CD14-positive monocyte (primary cell): ENCODE measurements around the gene SPATA31E1. TPM values are rescaled to one million over a fixed set of nuclear protein-coding genes. Genes with fewer than 3 reads are reported as not detected.

Experiments used
- DNase-seq, 3 donors: peaks; one replicate each; pipeline ENCODE4 v3.0.0-alpha.2; 2011 to 2022
- H2AFZ ChIP-seq: 2 replicates; pipeline ENCODE4 v1.6.0; 2012; ENCODE audit warnings: mild to moderate bottlenecking, low read depth, low read length, inconsistent platforms; ENCODE audit not compliant: insufficient read depth, poor library complexity, severe bottlenecking
- H3K27ac ChIP-seq, 2 donors: 1 replicate in 1 of 2; 2 replicates in 1 of 2; pipeline ENCODE4 v1.5.1; 2012 to 2013; ENCODE audit warnings: low read length in 2 of 2, control low read depth in 1 of 2, inconsistent platforms in 1 of 2, low read depth in 1 of 2, mild to moderate bottlenecking in 1 of 2
- H3K27me3 ChIP-seq, 2 donors: one replicate each; pipeline versions ENCODE4 v1.6.0 to v1.6.1; 2011 to 2013; ENCODE audit warnings: low read length in 2 of 2; ENCODE audit not compliant: control insufficient read depth in 2 of 2, insufficient read depth in 2 of 2
- H3K36me3 ChIP-seq, 2 donors: replicated peaks in 1 of 2; 1 replicate in 1 of 2; 2 replicates in 1 of 2; pipeline versions ENCODE4 v1.5.1 to v1.6.1; 2012 to 2013; ENCODE audit warnings: low read length in 2 of 2, control low read depth in 1 of 2, inconsistent platforms in 1 of 2, mild to moderate bottlenecking in 1 of 2; ENCODE audit not compliant: insufficient read depth in 2 of 2, control insufficient read depth in 1 of 2
- H3K4me1 ChIP-seq, 2 donors: 1 replicate in 1 of 2; 2 replicates in 1 of 2; pipeline versions ENCODE4 v1.5.1 to v1.6.1; 2012 to 2013; ENCODE audit warnings: low read length in 2 of 2, control low read depth in 1 of 2, inconsistent platforms in 1 of 2, mild to moderate bottlenecking in 1 of 2, moderate library complexity in 1 of 2; ENCODE audit not compliant: insufficient read depth in 2 of 2, control insufficient read depth in 1 of 2
- H3K4me2 ChIP-seq: replicated peaks from 2 replicates; pipeline ENCODE3; 2012; ENCODE audit warnings: low read length, moderate library complexity, mild to moderate bottlenecking; ENCODE audit not compliant: poor library complexity, severe bottlenecking; ENCODE audit errors: extremely low read depth
- H3K4me3 ChIP-seq, 3 experiments: fragments of 200-600 bp in 1 of 3; sonication (generic) in 1 of 3; replicated peaks in 1 of 3; 1 replicate in 2 of 3; 2 replicates in 1 of 3; pipeline ENCODE4 v1.5.1; 2011 to 2013; ENCODE audit warnings: low read length in 3 of 3, mild to moderate bottlenecking in 3 of 3, control low read depth in 2 of 3, low read depth in 2 of 3, inconsistent platforms in 1 of 3, moderate library complexity in 1 of 3
- H3K79me2 ChIP-seq: 2 replicates; pipeline ENCODE4 v1.6.0; 2012; ENCODE audit warnings: mild to moderate bottlenecking, control low read depth, inconsistent platforms, low read length, moderate library complexity; ENCODE audit not compliant: insufficient read depth
- H3K9ac ChIP-seq: 2 replicates; pipeline ENCODE4 v1.6.0; 2017; ENCODE audit warnings: low read length, mild to moderate bottlenecking; ENCODE audit not compliant: insufficient read depth, poor library complexity, severe bottlenecking
- H3K9me3 ChIP-seq, 2 donors: replicated peaks in 1 of 2; 1 replicate in 1 of 2; 2 replicates in 1 of 2; pipeline versions ENCODE4 v1.5.1 to v1.6.1; 2012 to 2013; ENCODE audit warnings: low read length in 2 of 2, control low read depth in 1 of 2; ENCODE audit not compliant: control insufficient read depth in 1 of 2, insufficient read depth in 1 of 2
- H4K20me1 ChIP-seq: 2 replicates; pipeline ENCODE4 v1.6.0; 2012; ENCODE audit warnings: mild to moderate bottlenecking, low read length, control low read depth, moderate library complexity; ENCODE audit not compliant: insufficient read depth
- H3K27ac Mint-ChIP-seq, 7 donors: one replicate each; pipeline ENCODE4 v1.8.0; 2020; ENCODE audit warnings: mild to moderate bottlenecking in 7 of 7, mixed read lengths in 7 of 7, moderate library complexity in 6 of 7, inconsistent platforms in 2 of 7
- H3K27me3 Mint-ChIP-seq, 3 donors: one replicate each; pipeline ENCODE4 v1.8.0; 2021 to 2022; ENCODE audit warnings: low read depth in 3 of 3, mild to moderate bottlenecking in 3 of 3, mixed read lengths in 3 of 3, moderate library complexity in 3 of 3, inconsistent platforms in 1 of 3
- H3K36me3 Mint-ChIP-seq, 2 donors: one replicate each; pipeline ENCODE4 v1.8.0; 2020; ENCODE audit warnings: mixed read lengths in 2 of 2, inconsistent platforms in 1 of 2, mild to moderate bottlenecking in 1 of 2
- H3K4me1 Mint-ChIP-seq: one replicate; pipeline ENCODE4 v1.8.0; 2020; ENCODE audit warnings: mild to moderate bottlenecking, mixed read lengths
- H3K4me3 Mint-ChIP-seq, 2 donors: one replicate each; pipeline ENCODE4 v1.8.0; 2020; ENCODE audit warnings: mild to moderate bottlenecking in 2 of 2, mixed read lengths in 2 of 2, moderate library complexity in 1 of 2
- H3K9me3 Mint-ChIP-seq, 7 donors: one replicate each; pipeline ENCODE4 v1.8.0; 2020 to 2022; ENCODE audit warnings: mixed read lengths in 7 of 7, mild to moderate bottlenecking in 6 of 7, moderate library complexity in 6 of 7, inconsistent platforms in 2 of 7
- WGBS: methylation state at CpG from one replicate; pipeline ENCODE4 v1.1.5; 2013; ENCODE audit warnings: missing lambda C conversion rate; ENCODE audit not compliant: insufficient coverage; 5-methylcytosine and 5-hydroxymethylcytosine counted together
- intact Hi-C, 2 donors: fragments of 100-400 bp; cut with micrococcal nuclease; formaldehyde crosslinking; loops; one replicate each; pipeline versions ENCODE4 v1.15.0 to v1.15.1; 2023
- polyA plus RNA-seq, 3 donors: library from polyadenylated mRNA; depleted of rRNA in 1 of 3; unstranded in 2 of 3; stranded (reverse) in 1 of 3; fragments of 300-500 nt in 2 of 3; fragments of >200 nt in 1 of 3; fragmentation: Illumina TruSeq in 2 of 3; gene quantifications; 1 replicate in 2 of 3; 2 replicates in 1 of 3; pipeline ENCODE4 v1.2.3, GENCODE V29; 2012 to 2021
- TF ChIP-seq, protein P1 (sequence below): fragments of 200-600 bp; IDR thresholded peaks from one replicate; pipeline ENCODE4 v1.8.0; 2022; ENCODE audit warnings: antibody characterized with exemption, mild to moderate bottlenecking

Gene SPATA31E1
- polyA plus RNA-seq, 3 donors: 0.01 TPM; not detected in 2

DNA sequence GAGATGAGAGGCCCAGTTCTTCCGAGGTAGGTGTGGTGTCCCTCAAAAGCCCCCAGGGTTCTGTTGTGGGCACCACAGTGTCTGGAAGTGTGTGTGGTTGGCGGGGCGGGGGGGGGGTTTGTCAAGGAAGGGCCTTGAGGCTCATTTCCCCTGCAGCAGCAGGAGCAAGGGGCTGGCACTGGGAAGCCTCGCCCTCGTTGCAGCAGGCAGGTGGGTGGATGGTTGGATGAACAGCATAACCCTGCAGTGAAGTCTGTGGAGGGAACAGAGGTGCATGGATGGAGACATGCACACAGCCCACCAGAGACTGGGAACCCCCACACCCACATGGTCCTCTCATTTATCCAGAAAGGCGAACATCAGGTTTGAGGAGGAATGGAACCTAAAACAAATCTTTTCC, 2.0 kb upstream of the SPATA31E1 start:
- TF ChIP-seq, protein P1, sequence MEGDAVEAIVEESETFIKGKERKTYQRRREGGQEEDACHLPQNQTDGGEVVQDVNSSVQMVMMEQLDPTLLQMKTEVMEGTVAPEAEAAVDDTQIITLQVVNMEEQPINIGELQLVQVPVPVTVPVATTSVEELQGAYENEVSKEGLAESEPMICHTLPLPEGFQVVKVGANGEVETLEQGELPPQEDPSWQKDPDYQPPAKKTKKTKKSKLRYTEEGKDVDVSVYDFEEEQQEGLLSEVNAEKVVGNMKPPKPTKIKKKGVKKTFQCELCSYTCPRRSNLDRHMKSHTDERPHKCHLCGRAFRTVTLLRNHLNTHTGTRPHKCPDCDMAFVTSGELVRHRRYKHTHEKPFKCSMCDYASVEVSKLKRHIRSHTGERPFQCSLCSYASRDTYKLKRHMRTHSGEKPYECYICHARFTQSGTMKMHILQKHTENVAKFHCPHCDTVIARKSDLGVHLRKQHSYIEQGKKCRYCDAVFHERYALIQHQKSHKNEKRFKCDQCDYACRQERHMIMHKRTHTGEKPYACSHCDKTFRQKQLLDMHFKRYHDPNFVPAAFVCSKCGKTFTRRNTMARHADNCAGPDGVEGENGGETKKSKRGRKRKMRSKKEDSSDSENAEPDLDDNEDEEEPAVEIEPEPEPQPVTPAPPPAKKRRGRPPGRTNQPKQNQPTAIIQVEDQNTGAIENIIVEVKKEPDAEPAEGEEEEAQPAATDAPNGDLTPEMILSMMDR: no peak
- no peak overlapping the region for H3K27ac ChIP-seq
- DNase-seq: no peak

DNA sequence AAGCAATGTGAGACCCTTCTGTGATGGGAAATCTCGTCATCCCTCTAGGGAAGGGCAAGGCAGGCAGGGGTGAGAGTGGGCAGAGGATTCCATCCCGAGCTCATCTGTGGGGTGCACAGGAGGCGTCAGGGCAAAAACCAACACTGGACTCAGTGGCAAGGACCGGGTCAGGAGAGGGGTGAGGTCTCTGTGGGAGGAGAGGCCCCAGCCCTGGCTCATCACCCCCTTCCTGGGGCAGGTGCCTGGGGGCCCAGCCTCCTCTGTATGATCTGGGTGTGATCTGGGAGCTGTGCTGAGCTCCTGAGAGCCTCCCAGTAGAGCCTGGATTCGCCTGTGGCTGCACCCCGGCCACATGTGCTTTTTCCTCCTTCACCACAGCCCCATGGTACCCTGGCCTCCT, 597 bp downstream of the SPATA31E1 start:
- whole genome bisulfite sequencing: 94% methylated on average over 4 of the region's 6 CpGs

More for the DNA sequence above, 2.0 kb upstream of the SPATA31E1 start:
- Histone ChIP-seq H3K4me2 (no peak overlapping the region), H4K20me1 (no peaks in the 10 kb centered on the region), H3K79me2 (no peaks in the 10 kb centered on the region), H3K9me3 (no peaks in the 10 kb centered on the region), H3K36me3 (no peaks in the 10 kb centered on the region), H3K9ac (no peak overlapping the region), H2AFZ (no peak overlapping the region), H3K27me3 (no peaks in the 10 kb centered on the region), H3K4me1 (no peaks in the 10 kb centered on the region), H3K4me3 (no peak overlapping the region)
- H3K4me1 Mint-ChIP-seq: no peaks in the 10 kb centered on the region
- WGBS: 100% methylated on average over 2 of the region's 6 CpGs
- intact Hi-C loops: no loop called here
- peaks cover 1 to 7% (median 2%) of the 10 kb centered on the region in 3 donors for H3K27me3 Mint-ChIP-seq
- peaks cover 0 to 8% (median 2%) of the 10 kb centered on the region in 7 donors for H3K9me3 Mint-ChIP-seq
- H3K27ac Mint-ChIP-seq: peak overlapping the region in 1 of 7 donors; percentile 38
- no peak overlapping the region for H3K4me3 Mint-ChIP-seq
- no peaks in the 10 kb centered on the region for H3K36me3 Mint-ChIP-seq

More for the DNA sequence above, 597 bp downstream of the SPATA31E1 start:
- Histone ChIP-seq H3K9me3 (no peaks in the 10 kb centered on the region), H3K4me2 (no peak overlapping the region), H2AFZ (no peak overlapping the region), H3K36me3 (no peaks in the 10 kb centered on the region), H4K20me1 (no peaks in the 10 kb centered on the region), H3K9ac (no peak overlapping the region), H3K27me3 (no peaks in the 10 kb centered on the region), H3K27ac (no peak overlapping the region), H3K4me3 (no peak overlapping the region), H3K4me1 (no peaks in the 10 kb centered on the region), H3K79me2 (no peaks in the 10 kb centered on the region)
- intact Hi-C loops: no loop called here
- TF ChIP-seq, protein P1: no peak
- no peak for DNase-seq
- Mint-ChIP-seq H3K4me1 (no peaks in the 10 kb centered on the region), H3K9me3 (peaks cover 0 to 2% (median 0%) of the 10 kb centered on the region in 7 donors), H3K36me3 (no peaks in the 10 kb centered on the region), H3K27me3 (peaks cover 1 to 11% (median 3%) of the 10 kb centered on the region in 3 donors), H3K4me3 (no peak overlapping the region), H3K27ac (no peak overlapping the region)
